ENCODE results near the gene ANKRD13D.

Gene ANKRD13D

DNA sequence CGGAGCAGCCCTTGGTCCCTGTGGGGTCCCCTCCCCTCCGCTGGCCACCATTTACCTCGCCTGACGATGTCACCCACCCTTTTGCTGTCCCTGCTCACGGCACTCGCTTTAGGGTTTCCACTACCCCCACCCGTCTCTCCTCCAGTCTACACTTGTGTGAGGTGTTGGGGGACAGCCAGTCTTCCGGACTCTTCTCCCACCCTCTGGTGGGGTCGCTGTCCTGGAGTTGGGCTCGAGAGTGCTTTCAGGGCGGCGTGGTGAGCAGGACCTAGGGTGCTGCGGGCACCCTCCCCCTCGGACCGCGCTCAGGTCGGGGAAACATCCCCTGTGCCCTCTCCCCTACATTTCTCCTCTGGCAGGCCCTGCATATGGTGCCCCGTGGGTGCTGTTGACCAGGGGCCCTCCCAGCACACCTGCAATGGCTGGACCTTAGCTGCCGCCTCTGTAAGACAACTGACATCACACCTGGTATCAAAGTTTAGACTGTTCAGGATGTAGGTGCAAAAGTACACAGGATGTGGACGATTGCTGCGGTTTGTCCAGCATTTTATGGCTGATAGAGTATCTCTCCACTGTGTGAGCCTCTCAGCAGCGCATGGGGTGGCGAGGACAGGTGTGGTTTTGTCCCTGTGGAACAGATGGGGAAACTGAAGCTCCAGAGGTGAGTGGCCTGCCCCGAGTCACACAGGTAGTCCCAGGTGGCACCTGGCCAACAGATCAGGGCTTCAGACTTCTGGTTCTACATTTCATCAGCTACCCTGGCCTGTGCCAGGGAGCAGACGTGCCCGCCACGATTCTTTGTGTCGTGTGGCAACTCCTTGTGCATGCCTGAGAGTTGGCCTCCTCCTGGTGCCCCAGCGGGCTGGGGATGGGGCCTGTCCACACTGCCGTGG lies 21.7 kb upstream of the ANKRD13D start:
- peak overlapping the region; percentile 93 for H3K27ac ChIP-seq
- no peak for TF ChIP-seq ZFX (IDR thresholded peaks at IDR 0.05; ENCODE audit: borderline replicate concordance)
- TF ChIP-seq, protein P1, sequence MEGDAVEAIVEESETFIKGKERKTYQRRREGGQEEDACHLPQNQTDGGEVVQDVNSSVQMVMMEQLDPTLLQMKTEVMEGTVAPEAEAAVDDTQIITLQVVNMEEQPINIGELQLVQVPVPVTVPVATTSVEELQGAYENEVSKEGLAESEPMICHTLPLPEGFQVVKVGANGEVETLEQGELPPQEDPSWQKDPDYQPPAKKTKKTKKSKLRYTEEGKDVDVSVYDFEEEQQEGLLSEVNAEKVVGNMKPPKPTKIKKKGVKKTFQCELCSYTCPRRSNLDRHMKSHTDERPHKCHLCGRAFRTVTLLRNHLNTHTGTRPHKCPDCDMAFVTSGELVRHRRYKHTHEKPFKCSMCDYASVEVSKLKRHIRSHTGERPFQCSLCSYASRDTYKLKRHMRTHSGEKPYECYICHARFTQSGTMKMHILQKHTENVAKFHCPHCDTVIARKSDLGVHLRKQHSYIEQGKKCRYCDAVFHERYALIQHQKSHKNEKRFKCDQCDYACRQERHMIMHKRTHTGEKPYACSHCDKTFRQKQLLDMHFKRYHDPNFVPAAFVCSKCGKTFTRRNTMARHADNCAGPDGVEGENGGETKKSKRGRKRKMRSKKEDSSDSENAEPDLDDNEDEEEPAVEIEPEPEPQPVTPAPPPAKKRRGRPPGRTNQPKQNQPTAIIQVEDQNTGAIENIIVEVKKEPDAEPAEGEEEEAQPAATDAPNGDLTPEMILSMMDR (IDR thresholded peaks at IDR 0.05): no peak

DNA sequence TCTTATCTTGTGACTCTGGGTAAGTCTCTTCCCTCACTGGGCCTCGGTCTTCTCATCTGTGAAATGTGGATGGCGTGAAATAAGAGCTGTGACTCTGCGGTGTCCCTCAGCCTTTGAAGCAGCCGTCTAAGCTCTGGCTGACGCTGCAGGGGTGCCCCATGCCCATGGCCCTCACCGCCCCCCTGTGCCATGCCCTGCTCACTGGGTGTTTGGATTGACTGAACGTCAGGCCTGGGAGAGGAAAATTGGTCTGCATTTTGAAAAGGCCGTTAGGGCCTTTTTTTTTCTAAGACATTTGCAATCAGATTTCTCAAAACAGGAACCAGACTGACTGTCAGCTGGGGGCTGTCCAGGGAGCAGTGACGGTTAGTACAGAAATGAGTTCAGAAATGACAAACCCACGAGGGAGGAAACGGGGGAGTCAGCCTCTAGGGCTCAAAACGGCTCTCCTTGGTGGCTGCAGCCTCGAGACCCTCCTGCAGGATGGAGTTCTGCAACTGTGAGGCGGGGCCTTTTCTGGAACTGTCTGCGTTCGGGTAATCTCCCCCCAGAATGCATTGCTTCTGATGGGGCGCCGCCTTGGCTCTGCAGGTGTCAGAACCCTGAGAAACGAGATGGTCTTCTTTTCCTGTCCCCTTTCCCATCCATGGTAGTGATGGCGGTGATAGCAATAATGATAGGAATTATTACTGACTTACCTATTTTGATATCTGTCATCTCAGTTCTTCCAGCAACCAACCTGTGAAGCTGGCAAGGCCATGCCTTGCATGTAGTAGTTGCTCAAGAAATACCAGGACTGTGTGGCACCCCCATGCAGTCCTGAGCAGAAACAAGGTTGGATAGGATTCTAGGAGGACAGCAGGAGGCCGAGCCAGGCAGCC lies 20.8 kb upstream of the ANKRD13D start:
- TF ChIP-seq, protein P1 (IDR thresholded peaks at IDR 0.05): no peak
- no peak for TF ChIP-seq ZFX (IDR thresholded peaks at IDR 0.05; ENCODE audit: borderline replicate concordance)
- peak overlapping the region; percentile 93 for H3K27ac ChIP-seq

DNA sequence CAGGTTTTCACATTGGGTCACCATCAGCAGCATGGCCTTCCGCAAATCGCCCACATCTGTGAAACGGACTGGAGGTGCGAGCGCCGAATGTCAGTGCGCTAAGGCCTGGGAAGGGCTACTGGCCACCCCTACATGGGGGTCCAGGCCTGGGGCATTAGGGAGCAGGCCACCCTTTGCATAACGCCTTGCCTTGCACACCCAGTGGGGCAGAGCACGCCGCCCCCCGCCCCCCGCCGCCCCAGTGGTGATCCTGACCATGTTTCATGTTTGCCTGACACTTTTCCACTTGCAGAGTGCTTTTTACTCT lies 20.2 kb upstream of the ANKRD13D start:
- no peak overlapping the region for H3K27ac ChIP-seq
- TF ChIP-seq ZFX (IDR thresholded peaks at IDR 0.05; ENCODE audit: borderline replicate concordance): no peak
- TF ChIP-seq, protein P1 (IDR thresholded peaks at IDR 0.05): no peak

DNA sequence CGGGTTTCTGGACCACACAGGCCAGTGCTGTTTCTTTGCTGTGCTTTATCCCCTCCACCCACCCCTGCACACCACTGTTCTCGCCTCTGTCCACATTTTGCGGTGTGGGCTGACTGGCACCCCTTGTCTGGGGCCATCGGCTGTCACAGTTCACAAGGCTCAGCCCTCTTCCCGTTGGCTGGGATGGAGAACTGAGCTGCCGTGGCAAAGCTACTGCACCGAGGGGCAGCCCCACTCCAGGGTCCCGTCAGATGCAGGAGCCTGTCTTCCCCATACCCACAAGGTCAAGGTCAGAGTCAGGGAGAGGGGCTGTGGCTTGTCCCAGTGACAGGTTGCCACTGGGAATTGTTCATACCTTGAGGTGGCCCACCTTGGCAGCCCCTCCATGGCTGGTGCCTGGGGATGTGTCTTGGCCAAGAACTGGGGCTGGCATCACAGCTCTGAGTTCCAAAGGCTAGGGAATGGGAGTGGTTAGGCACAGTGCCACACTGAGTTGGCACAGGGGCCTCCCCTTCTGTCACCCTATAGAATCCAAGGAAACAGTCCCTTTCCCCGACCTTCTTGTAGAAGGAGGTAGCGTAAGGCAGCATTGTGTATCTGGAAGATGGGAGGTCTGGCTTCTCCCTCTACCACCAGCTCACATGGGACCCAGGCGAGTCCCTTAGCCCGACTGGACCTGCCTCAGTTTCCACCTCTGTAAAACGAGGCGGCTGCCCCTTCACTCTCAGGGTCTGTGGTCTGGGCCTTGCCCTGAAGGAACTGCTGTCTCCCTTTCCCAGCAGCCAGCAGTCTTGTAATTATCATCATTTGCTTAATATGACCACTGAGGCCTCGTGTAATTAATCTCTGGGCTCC lies 19.5 kb upstream of the ANKRD13D start:
- no peak overlapping the region for H3K27ac ChIP-seq

DNA sequence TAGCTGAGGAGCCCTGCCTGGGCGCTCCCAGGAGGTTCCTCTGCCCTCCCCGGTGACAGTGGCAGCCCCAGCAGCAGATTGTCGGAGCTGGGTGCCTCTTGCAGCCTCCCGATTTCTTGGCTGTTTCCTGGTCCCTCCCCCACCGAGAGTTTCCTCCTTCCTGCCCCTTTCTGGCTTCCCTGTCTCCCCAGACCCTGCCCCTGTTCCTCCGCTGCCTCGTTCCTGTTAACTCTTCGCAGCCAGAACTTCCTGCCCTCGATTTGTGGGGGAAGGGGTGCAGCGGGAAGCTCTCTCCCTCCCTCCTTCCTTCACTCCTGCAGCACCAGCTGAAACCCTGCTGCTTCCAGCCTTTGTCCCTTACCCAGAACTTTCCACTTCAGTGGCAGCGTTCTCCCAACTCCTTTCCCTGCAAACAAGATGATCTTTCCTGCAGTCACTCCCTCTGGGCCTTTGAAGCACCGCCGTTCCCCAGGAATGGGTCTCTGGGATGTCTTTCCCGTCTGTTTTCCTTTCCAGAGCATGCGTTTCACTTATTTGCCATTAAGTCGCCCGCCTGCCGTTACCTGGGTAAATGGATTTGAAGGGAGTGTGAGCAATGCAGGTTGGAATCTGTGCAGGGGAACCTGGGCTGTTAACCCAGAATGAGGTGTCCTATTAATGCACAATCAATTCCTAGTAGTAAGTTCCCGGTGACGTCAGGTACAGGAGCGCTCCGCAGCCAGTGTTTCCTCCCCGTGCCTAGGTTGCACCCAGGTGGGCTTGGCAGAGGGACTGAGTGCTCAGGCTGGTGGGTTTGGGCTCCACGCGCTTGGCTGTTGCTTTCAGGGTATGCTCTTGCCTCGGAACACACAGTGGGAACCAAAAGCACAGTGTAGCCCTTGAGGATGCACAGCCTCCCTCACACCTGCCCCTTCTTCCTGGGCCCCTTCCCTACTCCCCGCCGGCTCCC lies 18.6 kb upstream of the ANKRD13D start:
- TF ChIP-seq, protein P1 (IDR thresholded peaks at IDR 0.05): no peak
- TF ChIP-seq ZFX (IDR thresholded peaks at IDR 0.05; ENCODE audit: borderline replicate concordance): no peak

More for the DNA sequence above, 19.5 kb upstream of the ANKRD13D start:
- TF ChIP-seq, protein P1 (IDR thresholded peaks at IDR 0.05): no peak
- no peak for TF ChIP-seq ZFX (IDR thresholded peaks at IDR 0.05; ENCODE audit: borderline replicate concordance)

DNA sequence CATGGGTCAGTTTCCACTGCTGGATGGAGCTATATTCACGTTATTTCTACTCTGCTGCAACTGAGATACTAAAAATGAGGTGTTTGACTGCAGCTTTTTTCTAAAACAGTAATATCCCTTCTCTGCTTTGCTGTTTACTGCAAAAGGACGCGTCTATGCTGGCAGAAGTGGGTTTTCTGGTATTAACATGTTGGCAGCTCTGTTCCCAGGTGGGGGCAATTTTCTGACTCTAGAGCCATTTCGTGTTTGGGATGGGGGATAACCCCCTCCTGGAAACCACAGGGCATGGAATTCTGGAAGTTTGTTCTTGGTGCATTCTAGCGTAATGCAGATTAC lies 17.9 kb upstream of the ANKRD13D start:
- H3K27ac ChIP-seq: no peak overlapping the region
- TF ChIP-seq, protein P1 (IDR thresholded peaks at IDR 0.05): no peak
- TF ChIP-seq ZFX (IDR thresholded peaks at IDR 0.05; ENCODE audit: borderline replicate concordance): no peak

More for the DNA sequence above, 18.6 kb upstream of the ANKRD13D start:
- H3K27ac ChIP-seq: no peak overlapping the region
